Immature natural killer cell (primary cell): Measurements from ENCODE around the gene TAF1. TPM values are rescaled to one million over a fixed set of nuclear protein-coding genes. Genes with fewer than 3 reads are reported as not detected.
"Not testable (repeated sequence)": the region's sequence is repeated elsewhere in the genome, so short reads cannot be mapped to it uniquely, and the experiment has no call there.

ENCODE experiments used
- DNase-seq, 3 donors: peaks; one replicate each; pipeline ENCODE4 v3.0.0; 2022; ENCODE audit warnings: mixed read lengths in 1 of 3
- H3K27ac Mint-ChIP-seq, 6 donors: one replicate each; pipeline ENCODE4 v1.8.0; 2020; ENCODE audit warnings: mixed read lengths in 6 of 6, mild to moderate bottlenecking in 5 of 6, inconsistent platforms in 4 of 6, moderate library complexity in 3 of 6
- H3K27me3 Mint-ChIP-seq, 3 donors: one replicate each; pipeline ENCODE4 v1.8.0; 2020 to 2021; ENCODE audit warnings: low read depth in 3 of 3, mild to moderate bottlenecking in 3 of 3, mixed read lengths in 3 of 3, moderate library complexity in 3 of 3, inconsistent platforms in 1 of 3
- H3K36me3 Mint-ChIP-seq, 3 donors: one replicate each; pipeline ENCODE4 v1.8.0; 2020; ENCODE audit warnings: mixed read lengths in 3 of 3, inconsistent platforms in 2 of 3, mild to moderate bottlenecking in 2 of 3
- H3K4me1 Mint-ChIP-seq, 2 donors: one replicate each; pipeline ENCODE4 v1.8.0; 2020; ENCODE audit warnings: inconsistent platforms in 2 of 2, mild to moderate bottlenecking in 2 of 2, mixed read lengths in 2 of 2, moderate library complexity in 1 of 2
- H3K4me3 Mint-ChIP-seq, 5 donors: one replicate each; pipeline ENCODE4 v1.8.0; 2020; ENCODE audit warnings: mild to moderate bottlenecking in 5 of 5, mixed read lengths in 5 of 5, inconsistent platforms in 3 of 5, moderate library complexity in 3 of 5
- H3K9me3 Mint-ChIP-seq, 6 donors: one replicate each; pipeline ENCODE4 v1.8.0; 2020; ENCODE audit warnings: mild to moderate bottlenecking in 6 of 6, mixed read lengths in 6 of 6, inconsistent platforms in 4 of 6, moderate library complexity in 3 of 6
- polyA plus RNA-seq, 3 donors: library from polyadenylated mRNA; unstranded; fragments of 300-500 nt; fragmentation: Illumina TruSeq; gene quantifications; one replicate each; pipeline ENCODE4 v1.2.3, GENCODE V29; 2021

TAF1 gene, protein sequence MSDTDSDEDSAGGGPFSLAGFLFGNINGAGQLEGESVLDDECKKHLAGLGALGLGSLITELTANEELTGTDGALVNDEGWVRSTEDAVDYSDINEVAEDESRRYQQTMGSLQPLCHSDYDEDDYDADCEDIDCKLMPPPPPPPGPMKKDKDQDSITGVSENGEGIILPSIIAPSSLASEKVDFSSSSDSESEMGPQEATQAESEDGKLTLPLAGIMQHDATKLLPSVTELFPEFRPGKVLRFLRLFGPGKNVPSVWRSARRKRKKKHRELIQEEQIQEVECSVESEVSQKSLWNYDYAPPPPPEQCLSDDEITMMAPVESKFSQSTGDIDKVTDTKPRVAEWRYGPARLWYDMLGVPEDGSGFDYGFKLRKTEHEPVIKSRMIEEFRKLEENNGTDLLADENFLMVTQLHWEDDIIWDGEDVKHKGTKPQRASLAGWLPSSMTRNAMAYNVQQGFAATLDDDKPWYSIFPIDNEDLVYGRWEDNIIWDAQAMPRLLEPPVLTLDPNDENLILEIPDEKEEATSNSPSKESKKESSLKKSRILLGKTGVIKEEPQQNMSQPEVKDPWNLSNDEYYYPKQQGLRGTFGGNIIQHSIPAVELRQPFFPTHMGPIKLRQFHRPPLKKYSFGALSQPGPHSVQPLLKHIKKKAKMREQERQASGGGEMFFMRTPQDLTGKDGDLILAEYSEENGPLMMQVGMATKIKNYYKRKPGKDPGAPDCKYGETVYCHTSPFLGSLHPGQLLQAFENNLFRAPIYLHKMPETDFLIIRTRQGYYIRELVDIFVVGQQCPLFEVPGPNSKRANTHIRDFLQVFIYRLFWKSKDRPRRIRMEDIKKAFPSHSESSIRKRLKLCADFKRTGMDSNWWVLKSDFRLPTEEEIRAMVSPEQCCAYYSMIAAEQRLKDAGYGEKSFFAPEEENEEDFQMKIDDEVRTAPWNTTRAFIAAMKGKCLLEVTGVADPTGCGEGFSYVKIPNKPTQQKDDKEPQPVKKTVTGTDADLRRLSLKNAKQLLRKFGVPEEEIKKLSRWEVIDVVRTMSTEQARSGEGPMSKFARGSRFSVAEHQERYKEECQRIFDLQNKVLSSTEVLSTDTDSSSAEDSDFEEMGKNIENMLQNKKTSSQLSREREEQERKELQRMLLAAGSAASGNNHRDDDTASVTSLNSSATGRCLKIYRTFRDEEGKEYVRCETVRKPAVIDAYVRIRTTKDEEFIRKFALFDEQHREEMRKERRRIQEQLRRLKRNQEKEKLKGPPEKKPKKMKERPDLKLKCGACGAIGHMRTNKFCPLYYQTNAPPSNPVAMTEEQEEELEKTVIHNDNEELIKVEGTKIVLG (N-terminal part only)
- polyA plus RNA-seq: 10 to 100 TPM in 1 of 3 donors, 1 to 10 TPM in 2; 3.0 to 10.9 (median 3.3) TPM

DNA sequence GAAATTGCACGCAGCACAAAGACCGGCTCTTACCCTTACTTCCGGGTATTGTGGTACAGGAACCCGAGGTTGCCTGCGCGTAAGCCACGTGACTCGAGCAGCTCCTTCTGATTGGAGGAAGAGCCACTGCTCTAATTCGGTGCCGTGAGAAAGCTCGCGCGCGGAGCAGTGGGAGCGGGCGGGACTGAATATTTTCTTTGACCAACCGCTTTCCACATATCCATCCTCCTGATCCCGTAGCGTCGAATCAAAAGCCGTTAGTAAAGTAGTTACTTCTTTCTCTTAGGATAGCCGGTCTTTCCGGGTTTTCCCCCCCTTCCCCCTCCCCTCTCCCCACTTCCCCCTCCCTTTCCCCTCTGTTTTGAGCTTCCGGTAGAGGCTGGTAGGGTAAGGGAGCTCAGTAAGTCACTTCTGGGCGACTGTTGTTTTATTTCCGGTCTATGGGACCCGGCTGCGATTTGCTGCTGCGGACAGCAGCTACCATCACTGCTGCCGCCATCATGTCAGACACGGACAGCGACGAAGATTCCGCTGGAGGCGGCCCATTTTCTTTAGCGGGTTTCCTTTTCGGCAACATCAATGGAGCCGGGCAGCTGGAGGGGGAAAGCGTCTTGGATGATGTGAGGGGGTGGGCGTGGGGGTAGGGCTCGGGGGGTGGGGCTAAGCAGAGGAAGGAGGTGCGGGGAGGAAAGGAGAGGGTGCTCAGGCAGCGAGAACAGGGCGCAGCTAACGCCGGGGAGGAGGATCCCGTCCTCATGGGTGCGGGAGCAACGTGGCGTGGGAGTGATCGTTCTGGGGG, at the start of gene TAF1:
TSS of gene TAF1 (plus strand) at position 483 of the 799 bp plus-strand sequence. CDS start at position 501, 18 bp downstream.
- peak; percentile 89 to 93 (median 90) for DNase-seq
- H3K4me3 Mint-ChIP-seq: peak within 1 kb of the TSS; percentile 86 to 98 (median 96)
- peaks cover 26 to 35% of the 10 kb centered on the region in 2 donors for H3K4me1 Mint-ChIP-seq

DNA sequence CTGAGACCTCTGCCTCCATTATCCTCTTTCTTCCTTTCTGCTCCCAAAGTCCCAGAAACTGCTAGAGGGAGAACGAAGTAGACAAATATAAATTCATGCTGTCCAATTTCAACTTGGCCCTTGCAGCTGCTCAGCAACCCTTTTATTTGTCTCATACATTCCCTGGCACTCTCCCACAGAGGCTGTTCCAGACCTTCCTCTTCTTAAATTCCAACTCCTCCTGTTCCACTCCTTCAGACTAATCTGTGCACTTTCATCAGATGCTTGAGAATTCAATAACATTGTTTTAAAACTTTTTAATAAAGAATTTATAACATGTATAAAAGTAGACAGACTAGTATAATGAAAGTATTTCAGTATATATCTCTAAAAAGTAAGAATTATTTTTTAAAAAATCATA, 49.2 kb upstream of the TAF1 start:
- not testable (repeated sequence) for H3K27me3 Mint-ChIP-seq, H3K36me3 Mint-ChIP-seq, DNase-seq, H3K27ac Mint-ChIP-seq, H3K9me3 Mint-ChIP-seq, H3K4me3 Mint-ChIP-seq, H3K4me1 Mint-ChIP-seq

More for the DNA sequence above, at the start of gene TAF1:
- peaks cover 0 to 3% (median 0%) of the 10 kb centered on the region in 3 donors for H3K36me3 Mint-ChIP-seq
- peak within 1 kb of the TSS; percentile 95 to 99 (median 98) for H3K27ac Mint-ChIP-seq
- H3K9me3 Mint-ChIP-seq: peaks cover 0 to 1% (median 0%) of the 10 kb centered on the region in 6 donors
- peaks cover 8 to 15% (median 11%) of the 10 kb centered on the region in 3 donors for H3K27me3 Mint-ChIP-seq

DNA sequence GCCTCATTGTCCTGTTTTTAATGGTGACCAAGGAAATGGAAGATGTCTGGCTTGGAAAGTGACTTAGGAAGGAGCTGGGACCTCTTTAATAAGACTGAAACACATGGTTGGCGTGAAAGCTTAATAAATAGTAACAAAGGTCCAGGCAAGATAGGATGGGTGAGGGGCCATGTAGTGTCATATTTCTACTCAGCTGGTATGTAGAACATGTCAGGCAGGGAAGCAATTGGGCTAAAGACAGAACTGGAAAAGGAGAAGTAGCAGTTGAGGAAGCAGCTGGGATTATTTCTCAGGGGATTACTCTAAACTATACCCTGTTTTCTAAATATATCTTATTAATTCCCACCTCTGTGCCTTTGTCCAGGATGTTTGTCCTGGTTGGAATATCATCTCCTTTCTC, 46.0 kb upstream of the TAF1 start:
- Mint-ChIP-seq H3K9me3 (no peaks in the 10 kb centered on the region), H3K4me1 (no peaks in the 10 kb centered on the region), H3K36me3 (peaks cover 0 to 11% (median 3%) of the 10 kb centered on the region in 3 donors), H3K27ac (no peak overlapping the region), H3K4me3 (no peak overlapping the region), H3K27me3 (peaks cover 0 to 2% (median 0%) of the 10 kb centered on the region in 3 donors)
- DNase-seq: no peak

DNA sequence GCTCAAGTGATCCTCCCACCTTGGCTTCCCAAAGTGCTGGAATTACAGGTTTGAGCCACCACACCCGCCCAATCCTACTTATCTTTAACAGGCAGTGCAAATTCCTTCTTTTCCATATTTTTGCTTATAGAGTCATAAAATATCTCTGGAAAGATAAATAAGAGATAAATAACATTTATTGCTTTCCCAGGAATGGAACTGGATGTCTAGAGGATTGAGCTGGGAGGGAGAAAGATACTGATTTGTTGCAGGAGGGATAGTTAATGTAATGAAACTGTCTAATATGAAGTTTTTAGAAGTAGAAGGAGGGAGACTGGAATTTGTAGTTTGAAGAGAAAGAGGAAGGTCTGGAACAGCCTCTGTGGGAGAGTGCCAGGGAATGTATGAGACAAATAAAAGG, 44.4 kb upstream of the TAF1 start:
- Mint-ChIP-seq H3K4me1 (no peaks in the 10 kb centered on the region), H3K27ac (no peak overlapping the region), H3K4me3 (no peak overlapping the region), H3K36me3 (peaks cover 2 to 7% (median 5%) of the 10 kb centered on the region in 3 donors), H3K27me3 (peaks cover 0 to 2% (median 0%) of the 10 kb centered on the region in 3 donors), H3K9me3 (peaks cover 0 to 2% (median 0%) of the 10 kb centered on the region in 6 donors)
- DNase-seq: no peak

DNA sequence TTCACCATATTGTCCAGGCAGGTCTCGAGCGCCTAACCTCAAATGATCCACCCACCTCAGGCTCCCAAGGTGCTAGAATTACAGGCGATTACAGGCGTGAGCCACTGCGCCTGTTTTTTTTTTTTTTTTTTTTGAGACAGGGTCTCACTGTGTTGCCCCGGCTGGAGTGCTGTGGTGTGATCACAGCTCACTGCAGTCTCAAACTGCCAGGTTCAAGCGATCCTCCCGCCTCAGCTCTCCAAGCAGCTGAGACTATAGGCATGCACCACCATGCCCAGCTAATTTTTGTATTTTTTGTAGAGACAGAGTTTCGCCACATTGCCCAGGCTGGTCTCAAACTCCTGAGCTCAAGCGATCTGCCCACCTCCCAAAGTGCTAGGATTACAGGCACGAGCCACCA, 41.7 kb upstream of the TAF1 start:
- not testable (repeated sequence) for DNase-seq, H3K4me3 Mint-ChIP-seq, H3K27ac Mint-ChIP-seq, H3K27me3 Mint-ChIP-seq, H3K4me1 Mint-ChIP-seq, H3K9me3 Mint-ChIP-seq
- H3K36me3 Mint-ChIP-seq: peaks cover 5 to 12% (median 7%) of the 10 kb centered on the region in 3 donors

DNA sequence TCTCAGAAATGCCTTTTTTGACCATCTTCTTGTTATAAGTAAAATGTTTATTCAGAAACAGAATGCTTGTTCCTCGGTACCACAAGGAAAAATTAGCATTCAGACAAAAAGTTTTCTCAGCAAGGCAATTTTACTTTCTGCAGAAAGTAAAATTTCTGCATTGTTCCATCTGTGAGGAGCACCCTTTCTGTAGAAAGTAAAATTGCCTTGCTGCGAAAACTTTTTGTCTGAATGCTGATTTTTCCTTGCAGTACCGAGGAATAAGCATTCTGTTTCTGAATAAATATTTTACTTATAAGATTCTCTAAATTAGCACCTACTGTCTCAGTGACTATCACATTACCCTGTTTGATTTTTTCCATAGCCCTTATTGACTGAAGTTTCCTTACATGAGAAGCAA, 39.8 kb upstream of the TAF1 start:
- DNase-seq: no peak
- no peak overlapping the region for H3K27ac Mint-ChIP-seq
- H3K4me1 Mint-ChIP-seq: no peaks in the 10 kb centered on the region
- H3K9me3 Mint-ChIP-seq: peaks cover 0 to 5% (median 0%) of the 10 kb centered on the region in 6 donors
- peaks cover 5 to 12% (median 7%) of the 10 kb centered on the region in 3 donors for H3K36me3 Mint-ChIP-seq
- no peaks in the 10 kb centered on the region for H3K27me3 Mint-ChIP-seq
- H3K4me3 Mint-ChIP-seq: no peak overlapping the region

DNA sequence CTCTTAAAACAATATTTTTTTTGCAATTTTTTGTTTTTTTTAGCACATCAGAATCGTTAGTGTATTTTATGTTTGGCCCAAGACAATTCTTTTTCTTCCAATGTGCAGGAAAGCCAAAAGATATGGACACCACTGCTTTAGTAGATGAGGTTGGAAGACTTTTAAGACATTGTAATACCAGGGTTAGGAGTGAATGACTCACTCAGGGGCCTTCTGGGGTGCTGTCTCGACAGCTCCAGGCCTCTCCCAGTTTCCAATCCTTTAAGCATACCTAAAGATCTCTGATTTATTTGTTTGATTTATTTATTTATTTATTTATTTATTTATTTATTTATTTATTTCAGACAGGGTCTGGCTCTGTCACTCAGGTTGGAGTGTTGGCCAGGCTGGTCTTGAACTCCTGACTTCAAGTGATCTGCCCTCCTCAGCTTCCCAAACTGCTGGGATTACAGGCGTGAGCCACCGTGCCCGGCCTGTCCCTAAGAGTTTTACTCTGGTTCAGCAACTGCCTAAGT, 16.9 kb upstream of the TAF1 start:
- H3K4me1 Mint-ChIP-seq, H3K27me3 Mint-ChIP-seq, DNase-seq, H3K9me3 Mint-ChIP-seq, H3K4me3 Mint-ChIP-seq, H3K36me3 Mint-ChIP-seq, H3K27ac Mint-ChIP-seq: not testable (repeated sequence)

DNA sequence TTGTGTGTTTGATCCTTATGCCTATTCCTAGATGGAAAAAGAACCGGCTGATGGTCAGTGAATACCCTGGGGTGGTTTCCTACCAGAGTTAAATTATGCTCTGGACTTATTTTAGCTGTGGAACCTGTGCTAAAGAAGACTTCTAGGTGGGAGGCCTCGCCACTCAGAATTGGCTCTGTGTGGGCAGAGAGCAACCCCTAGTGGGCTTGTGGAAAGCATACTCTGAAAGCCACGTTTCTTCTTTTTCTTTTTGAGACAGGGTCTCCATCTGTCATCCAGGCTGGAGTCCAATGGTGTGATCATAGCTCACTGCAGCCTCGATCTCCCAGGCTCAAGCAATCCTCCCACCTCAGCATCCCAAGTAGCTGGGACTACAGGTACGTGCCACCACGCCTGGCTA, 16.3 kb upstream of the TAF1 start:
- not testable (repeated sequence) for H3K27ac Mint-ChIP-seq, DNase-seq, H3K4me3 Mint-ChIP-seq, H3K4me1 Mint-ChIP-seq, H3K36me3 Mint-ChIP-seq, H3K9me3 Mint-ChIP-seq, H3K27me3 Mint-ChIP-seq

DNA sequence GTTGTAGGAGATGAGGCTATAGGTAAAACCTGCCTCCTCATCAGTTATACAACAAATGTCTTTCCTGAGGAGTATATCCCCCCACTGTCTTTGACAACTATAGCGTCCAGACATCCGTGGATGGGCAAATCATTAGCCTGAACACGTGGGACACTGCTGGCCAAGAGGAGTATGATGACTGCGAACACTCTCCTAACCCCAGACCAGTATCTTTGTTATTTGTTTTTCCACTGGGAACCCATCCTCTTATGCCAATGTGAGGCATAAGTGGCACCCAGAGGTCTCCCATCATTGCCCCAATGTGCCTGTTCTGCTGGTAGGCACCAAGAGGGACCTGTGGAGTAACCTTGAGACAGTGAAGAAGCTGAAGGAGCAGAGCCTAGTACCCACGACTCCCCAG, 13.7 kb upstream of the TAF1 start:
- not testable (repeated sequence) for H3K27ac Mint-ChIP-seq, H3K27me3 Mint-ChIP-seq, H3K9me3 Mint-ChIP-seq, H3K4me1 Mint-ChIP-seq, H3K36me3 Mint-ChIP-seq, H3K4me3 Mint-ChIP-seq, DNase-seq

DNA sequence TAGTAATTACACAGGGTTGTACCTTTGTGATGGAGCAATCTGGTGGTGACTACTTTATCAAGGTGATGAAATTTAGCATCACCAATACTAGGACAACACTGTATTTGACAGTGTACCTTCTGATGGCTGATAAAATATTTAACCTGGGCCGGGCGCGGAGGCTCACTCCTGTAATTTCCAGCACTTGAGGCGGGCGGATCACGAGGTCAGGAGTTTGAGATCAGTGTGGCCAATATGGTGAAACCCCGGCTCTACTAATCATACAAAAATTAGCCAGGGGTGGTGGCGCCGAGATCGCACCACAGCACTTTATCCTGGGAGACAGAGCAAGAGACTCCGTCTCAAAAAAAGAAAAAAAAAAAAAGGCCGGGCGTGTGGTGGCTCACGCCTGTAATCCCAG, 1.9 kb upstream of the TAF1 start:
- Mint-ChIP-seq H3K9me3 (peaks cover 0 to 1% (median 0%) of the 10 kb centered on the region in 6 donors), H3K4me1 (peaks cover 21 to 27% of the 10 kb centered on the region in 2 donors), H3K27me3 (peaks cover 7 to 15% (median 8%) of the 10 kb centered on the region in 3 donors), H3K4me3 (peak overlapping the region in 4 of 5 donors; percentile 44 to 96 (median 58)), H3K36me3 (no peaks in the 10 kb centered on the region), H3K27ac (no peak overlapping the region)
- DNase-seq: no peak

DNA sequence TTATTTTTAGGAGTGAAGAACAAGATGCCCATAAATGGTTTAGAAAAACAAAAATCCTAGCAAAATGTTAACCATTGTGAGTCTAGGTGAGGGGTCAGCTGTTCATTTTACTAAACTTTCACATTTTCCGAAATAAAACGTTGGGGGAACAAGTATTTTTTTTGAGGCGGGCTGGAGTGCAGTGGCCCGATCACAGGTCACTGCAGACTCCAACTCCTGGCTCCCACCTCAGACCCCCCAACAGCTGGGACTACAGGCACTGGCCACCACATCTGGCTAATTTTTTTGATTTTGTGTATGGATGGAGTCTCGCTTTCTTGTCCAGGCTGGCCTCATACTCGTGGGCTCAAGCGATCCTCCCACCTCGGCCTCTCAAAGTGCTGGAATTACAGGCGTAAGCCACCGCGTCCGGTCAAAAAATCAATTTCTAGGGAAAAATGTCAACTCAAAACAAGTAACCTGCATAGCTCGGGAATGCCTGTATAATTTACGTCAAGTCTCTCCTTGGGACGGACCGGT, 742 bp upstream of the TAF1 start:
- Mint-ChIP-seq H3K27ac (peak overlapping the region; percentile 95 to 99 (median 98)), H3K4me3 (peak overlapping the region; percentile 86 to 98 (median 96)), H3K36me3 (no peaks in the 10 kb centered on the region), H3K27me3 (peaks cover 7 to 15% (median 8%) of the 10 kb centered on the region in 3 donors), H3K9me3 (peaks cover 0 to 1% (median 0%) of the 10 kb centered on the region in 6 donors), H3K4me1 (peaks cover 22 to 29% of the 10 kb centered on the region in 2 donors)
- DNase-seq: no peak

DNA sequence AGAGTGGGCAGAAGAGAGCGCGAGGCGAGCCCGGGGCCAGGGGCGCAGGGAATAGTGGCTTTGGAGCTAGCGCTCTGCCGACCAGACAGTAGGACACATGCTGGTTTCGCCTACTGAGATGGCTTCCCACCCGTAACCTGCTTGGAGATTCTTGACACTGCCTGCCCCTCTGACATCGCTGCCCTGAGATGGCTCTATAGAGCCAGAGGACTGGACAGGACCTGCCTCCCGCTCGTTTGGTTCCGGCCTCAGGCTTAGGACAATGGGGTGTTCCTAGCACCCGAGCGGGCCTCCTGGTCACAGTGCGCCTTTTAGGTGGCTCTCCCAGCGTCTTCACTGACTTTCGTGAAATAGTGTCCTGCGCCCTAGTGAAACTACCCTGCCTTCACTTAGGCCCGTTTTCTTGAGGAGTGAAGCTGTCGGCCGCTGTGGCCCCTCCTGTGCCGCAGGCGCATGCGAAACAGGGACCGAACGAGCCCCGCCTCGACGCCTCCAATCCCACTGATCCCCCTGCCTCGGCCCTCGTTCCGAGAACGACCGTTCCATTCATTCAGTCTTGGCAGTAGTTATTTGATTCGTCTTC, 608 bp downstream of the TAF1 start:
- H3K27me3 Mint-ChIP-seq: peaks cover 8 to 14% (median 11%) of the 10 kb centered on the region in 3 donors
- H3K9me3 Mint-ChIP-seq: peaks cover 0 to 1% (median 0%) of the 10 kb centered on the region in 6 donors
- peaks cover 28 to 42% of the 10 kb centered on the region in 2 donors for H3K4me1 Mint-ChIP-seq
- DNase-seq: peak; percentile 15 to 27 (median 15)
- peak overlapping the region; percentile 86 to 98 (median 96) for H3K4me3 Mint-ChIP-seq
- peaks cover 0 to 3% (median 0%) of the 10 kb centered on the region in 3 donors for H3K36me3 Mint-ChIP-seq
- H3K27ac Mint-ChIP-seq: peak overlapping the region; percentile 86 to 99 (median 98)
